GM19023 (cell line): ENCODE results near the gene CAPN12.

Experiments
- ATAC-seq: cut with Tn5 transposase; IDR thresholded peaks from one replicate; pipeline ENCODE4 v1.9.1; 2021; ENCODE audit warnings: mild to moderate bottlenecking, moderate library complexity; ENCODE audit not compliant: unreplicated experiment

Gene CAPN12

DNA sequence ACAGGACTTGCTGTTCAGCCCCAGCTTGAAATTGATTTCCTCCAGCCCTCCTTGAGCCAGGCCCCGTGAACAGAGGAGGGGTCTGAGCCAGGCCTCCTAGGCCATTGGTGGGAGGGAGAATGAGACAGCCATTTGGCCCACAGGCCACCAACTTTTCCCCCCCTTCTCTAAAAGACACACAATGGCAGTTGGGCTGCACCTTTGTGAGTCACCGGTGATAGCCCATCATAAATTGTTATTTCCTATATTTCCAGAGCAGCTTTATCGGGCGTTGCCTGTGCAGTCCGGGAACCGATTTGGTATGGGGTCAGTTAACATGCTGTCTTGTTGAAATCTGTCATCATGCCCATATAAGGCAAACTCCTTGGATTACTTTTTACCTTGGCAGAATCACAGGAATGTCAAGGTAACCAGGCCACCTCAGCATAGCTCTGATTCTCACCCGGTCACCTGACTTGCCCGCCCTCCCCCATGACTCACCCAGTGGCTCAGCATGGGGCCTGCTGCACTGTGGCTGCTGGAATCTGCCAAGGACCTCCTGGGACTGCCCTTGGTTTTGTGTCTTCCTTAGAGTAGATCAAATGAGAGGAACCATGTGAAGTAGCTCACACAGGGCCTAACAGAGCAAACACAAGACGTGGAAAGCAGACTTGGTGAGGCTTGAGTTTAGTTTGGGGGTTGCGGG lies 60.7 kb downstream of the CAPN12 start:
- ATAC-seq = no peak

DNA sequence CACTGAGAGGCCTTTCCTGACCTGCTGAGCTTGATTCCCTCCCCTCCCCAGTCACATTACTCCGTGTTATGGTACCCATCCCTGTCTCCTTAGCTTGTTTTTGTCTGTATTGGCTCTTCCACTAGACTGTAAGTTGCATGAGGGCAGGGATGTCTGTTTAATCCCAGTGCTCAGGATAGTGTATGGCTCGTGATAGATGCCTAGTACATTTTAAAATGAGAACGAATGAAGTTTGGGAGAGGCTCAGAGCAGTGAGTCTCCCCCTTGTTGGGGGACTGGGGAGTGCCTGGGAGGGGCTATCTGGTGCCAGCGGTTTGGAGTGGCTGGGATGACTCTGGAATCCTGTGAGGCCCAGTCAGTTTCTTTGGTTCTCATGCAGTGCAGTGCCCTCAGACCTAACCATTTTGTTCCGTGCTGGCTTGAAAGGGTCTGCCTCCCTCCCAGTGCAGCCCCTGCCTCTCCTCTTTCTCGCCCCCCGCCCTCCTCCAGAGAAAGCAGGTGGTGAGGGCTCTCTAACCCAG lies 61.3 kb downstream of the CAPN12 start:
- ATAC-seq = no peak

DNA sequence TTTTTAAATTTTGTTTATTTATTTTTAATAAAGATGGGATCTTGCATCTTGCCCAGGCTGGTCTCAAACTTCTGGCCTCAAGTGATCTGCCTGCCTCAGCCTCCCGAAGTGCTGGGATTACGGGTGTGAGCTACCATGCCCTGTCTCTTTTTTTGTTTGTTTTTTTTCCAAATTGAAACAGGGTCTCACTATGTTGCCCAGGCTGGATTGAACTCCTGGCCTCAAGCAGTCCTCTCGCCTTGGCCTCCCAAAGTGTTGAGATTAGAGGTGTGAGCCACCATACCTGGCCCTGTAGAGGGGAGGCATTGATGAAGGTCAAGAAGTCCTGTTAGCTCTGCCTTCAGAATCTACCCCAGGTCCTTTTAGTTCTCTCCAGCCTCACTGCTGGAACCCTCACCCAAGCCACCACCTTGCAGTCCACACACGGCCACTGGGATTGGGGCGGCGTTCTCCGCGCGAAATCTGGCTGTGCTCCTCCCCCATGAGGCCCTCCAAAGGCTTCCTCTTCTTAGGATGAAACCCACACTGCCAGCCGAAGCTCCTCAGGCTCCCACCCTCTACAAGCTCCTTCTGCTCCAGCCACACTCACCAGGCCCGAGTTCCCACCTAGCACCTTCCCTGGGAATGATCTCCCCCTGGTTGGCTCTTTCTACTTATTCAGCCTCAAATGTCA lies 61.9 kb downstream of the CAPN12 start:
- no peak for ATAC-seq
